ENCODE results near the gene ELOB. TPM values are rescaled to one million over a fixed set of nuclear protein-coding genes. Genes with fewer than 3 reads are reported as not detected.
A peak's percentile ranks its signal among the peaks of the same experiment; 100 is the strongest.

Gene ELOB
- total RNA-seq, 2 donors from 2014 or later = 158 to 208 TPM

DNA sequence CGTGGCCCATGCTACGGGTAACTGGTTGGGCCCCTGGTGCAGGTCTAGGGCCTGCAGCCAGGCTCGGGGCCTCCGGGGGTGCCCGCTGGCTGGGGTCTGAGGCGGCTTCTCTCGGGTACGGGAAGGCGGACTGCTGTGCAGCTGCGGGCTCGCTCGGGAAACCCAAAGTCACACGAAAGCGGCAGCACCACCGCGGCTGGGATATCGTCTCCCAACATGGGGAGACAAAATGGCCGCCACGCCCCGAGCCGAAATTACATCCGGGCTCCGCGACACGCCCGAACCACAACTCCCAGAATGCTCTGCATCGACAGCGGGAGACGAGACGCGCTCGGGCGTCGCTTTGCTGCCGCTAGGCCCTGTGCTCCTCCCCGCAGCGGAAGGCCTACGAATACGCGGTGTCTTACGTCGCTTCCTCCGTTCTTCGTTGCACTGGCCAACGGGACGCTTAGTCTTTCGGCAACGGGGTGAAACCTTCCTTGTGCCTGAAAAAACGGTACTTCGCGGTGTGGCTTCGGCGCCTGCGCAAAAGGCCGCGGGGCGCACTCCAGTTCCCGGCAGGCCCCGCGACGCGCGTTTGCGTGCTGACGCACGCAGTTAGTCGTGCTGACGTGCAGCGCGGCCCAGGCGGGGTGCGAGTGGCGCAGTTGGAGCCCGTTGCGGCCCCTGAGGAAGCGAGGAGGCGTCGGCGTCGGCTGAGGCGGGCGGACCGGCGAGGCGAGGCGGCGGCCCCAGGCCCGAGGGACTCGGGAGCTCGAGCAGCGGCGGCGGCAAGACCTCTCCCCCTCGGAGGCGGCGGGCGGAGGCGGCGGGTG is 24.8 kb downstream of the ELOB start, which contains the start of gene SRRM2:
Gene SRRM2 (plus strand): TSS at position 604 of the 815 bp plus-strand sequence. CDS start 3,727 bp downstream, outside the sequence.
- Mint-ChIP-seq H3K27me3 (ENCODE audit: low read depth) (no peaks in the 10 kb centered on the region), H3K4me1 (ENCODE audit: low read depth) (peaks cover 62% of the 10 kb centered on the region), H3K36me3 (ENCODE audit: insufficient read depth in 2 of 2) (peaks cover 28 to 37% of the 10 kb centered on the region in 2 donors)

DNA sequence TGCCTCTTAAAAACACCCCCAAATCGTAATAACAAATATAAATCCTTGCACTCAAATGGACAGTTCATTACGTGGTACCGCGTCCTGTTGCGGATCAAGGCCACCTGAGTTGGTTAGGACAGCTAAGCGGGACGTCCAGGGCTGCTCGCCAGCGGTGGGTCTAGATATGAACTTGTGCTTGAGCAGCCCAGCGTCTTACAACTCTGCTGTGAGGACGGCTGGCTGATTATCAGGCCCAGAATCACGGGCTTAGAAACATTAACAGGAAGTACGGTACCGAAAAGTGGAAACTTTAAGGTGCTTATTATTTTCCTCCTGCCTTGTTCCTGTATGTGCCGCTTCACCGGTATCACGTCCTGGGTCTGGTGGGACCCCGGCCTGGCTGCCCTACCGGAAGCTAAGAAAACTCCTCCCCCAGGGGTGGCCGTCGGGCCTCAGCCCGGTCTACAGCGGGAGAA is 25.5 kb downstream of the ELOB start:
- peak overlapping the region; percentile 79 to 88 for H3K4me3 Mint-ChIP-seq
- no peaks in the 10 kb centered on the region for H3K9me3 Mint-ChIP-seq
- H3K36me3 Mint-ChIP-seq (ENCODE audit: insufficient read depth in 2 of 2) = peaks cover 24 to 31% of the 10 kb centered on the region in 2 donors
- ATAC-seq (replicated peaks in 1 of 2) (peak in 1 of 2 donors; percentile 44), DNase-seq (no peak)
- H3K27me3 Mint-ChIP-seq (ENCODE audit: low read depth) = no peaks in the 10 kb centered on the region
- H3K27ac Mint-ChIP-seq = peak overlapping the region; percentile 99
- H3K4me1 Mint-ChIP-seq (ENCODE audit: low read depth) = peaks cover 55% of the 10 kb centered on the region

More for the DNA sequence above, 24.8 kb downstream of the ELOB start, which contains the start of gene SRRM2:
- peak within 1 kb of the TSS; percentile 99 for H3K27ac Mint-ChIP-seq
- DNase-seq (peak; percentile 95 to 96), ATAC-seq (replicated peaks in 1 of 2) (peak; percentile 92 to 93)
- H3K4me3 Mint-ChIP-seq = peak within 1 kb of the TSS; percentile 79 to 95
- no peaks in the 10 kb centered on the region for H3K9me3 Mint-ChIP-seq

DNA sequence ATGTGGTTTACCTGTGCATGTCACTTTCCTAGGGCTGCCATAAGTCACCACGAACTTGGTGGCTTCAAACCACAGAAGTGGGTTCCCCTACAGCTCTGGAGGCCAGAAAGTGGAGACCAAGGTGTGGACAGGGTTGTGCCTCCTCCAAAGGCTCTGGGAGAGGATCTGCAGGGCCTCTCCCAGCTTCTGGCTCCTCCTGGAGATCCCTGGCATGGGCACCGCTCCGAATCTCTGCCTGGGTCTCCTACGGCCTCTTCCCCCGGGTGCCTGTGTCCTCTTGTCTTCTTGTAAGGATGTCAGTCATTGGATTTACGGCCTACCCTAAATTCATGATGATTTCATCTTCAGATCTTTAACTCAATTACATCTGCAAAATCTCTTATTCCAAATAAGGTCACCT is 27.1 kb downstream of the ELOB start:
- DNase-seq (no peak), ATAC-seq (replicated peaks in 1 of 2) (no peak)
- Mint-ChIP-seq H3K9me3 (no peaks in the 10 kb centered on the region), H3K4me1 (ENCODE audit: low read depth) (peaks cover 39% of the 10 kb centered on the region), H3K27me3 (ENCODE audit: low read depth) (no peaks in the 10 kb centered on the region), H3K27ac (peak overlapping the region; percentile 16), H3K36me3 (ENCODE audit: insufficient read depth in 2 of 2) (peaks cover 12 to 18% of the 10 kb centered on the region in 2 donors), H3K4me3 (peak overlapping the region; percentile 68 to 79)

DNA sequence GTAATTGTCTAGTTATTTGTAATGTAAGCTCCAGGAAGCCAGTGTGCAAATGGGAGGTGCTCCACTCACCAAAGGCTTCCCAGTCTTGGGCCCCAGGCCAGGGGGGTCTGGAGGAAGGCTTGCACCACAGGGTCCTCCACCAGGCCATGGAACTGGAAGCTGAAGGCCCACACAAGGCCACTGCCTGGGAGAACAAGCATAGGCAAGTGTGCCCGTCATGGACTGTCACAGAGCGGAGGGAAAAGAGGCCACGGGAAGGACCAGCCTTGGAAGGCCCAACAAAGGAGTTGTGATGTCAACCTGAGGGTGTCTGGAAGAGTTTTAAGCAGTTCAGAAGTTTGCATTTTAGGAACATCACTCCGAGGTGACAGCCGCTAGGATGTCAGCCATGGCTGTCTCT is 27.6 kb downstream of the ELOB start:
- Mint-ChIP-seq H3K4me3 (peak overlapping the region in 1 of 2 donors; percentile 12), H3K27me3 (ENCODE audit: low read depth) (no peaks in the 10 kb centered on the region), H3K4me1 (ENCODE audit: low read depth) (peaks cover 34% of the 10 kb centered on the region), H3K27ac (no peak overlapping the region), H3K36me3 (ENCODE audit: insufficient read depth in 2 of 2) (peaks cover 11 to 14% of the 10 kb centered on the region in 2 donors), H3K9me3 (no peaks in the 10 kb centered on the region)
- no peak for ATAC-seq (replicated peaks in 1 of 2)
- no peak for DNase-seq

DNA sequence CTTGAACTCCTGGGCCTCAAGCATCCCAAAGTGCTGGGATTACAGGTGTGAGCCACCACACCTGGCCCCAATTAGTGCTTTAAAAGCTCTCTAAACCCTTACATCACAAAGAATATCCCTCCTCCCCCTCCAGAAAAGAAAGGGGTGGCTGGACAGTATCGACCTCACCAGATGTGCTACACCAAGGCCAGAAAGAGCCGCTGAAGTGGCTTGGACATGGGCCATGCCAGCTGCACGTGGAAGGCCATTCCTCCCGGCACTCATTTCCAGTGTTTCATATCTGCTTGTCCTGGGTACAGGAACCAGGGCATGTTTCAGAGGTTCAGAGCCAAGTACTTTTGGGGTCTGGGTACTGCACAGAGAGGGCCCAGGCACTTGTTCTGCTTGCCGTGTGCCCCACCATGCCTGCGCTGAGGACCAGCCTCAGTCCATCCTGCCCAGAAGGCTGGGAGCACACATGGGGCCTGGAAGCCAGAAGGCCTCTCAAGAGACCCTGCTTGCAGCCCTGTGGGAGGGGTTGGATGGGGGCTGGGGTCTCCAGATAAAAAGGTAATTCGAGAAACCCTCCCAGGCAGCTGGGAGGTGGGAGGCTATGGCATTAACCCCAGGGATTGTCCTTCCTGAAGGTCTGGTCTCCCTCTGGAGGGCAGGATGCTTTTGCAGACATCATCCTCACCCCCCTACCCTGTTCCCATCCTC is 28.2 kb downstream of the ELOB start:
- ATAC-seq (replicated peaks in 1 of 2) (no peak), DNase-seq (no peak)
- Mint-ChIP-seq H3K4me3 (no peak overlapping the region), H3K36me3 (ENCODE audit: insufficient read depth in 2 of 2) (peaks cover 6 to 9% of the 10 kb centered on the region in 2 donors), H3K27ac (no peak overlapping the region), H3K27me3 (ENCODE audit: low read depth) (no peaks in the 10 kb centered on the region), H3K9me3 (no peaks in the 10 kb centered on the region), H3K4me1 (ENCODE audit: low read depth) (peaks cover 28% of the 10 kb centered on the region)

DNA sequence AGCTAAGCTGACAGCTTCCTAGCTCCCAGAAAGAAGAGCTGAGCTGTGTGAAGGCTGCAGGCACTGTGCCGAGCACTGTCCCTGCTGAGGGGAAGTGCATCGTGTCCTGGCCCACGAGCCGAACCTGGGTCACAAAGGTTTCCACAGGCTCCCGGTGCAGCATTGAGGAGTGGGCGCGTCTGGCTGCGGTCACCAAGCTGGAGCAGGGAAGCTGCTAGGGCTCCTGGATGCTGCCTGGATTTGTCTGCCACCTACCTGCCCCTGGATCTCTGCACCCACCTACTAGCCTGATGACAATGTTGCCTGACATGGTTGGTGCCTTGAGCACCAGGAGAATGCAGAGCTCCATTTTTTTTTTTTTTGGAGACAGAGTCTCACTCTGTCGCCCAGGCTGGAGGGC is 31.1 kb downstream of the ELOB start:
- Mint-ChIP-seq H3K36me3 (ENCODE audit: insufficient read depth in 2 of 2) (peaks cover 0 to 2% of the 10 kb centered on the region in 2 donors), H3K9me3 (no peaks in the 10 kb centered on the region)
- ATAC-seq (replicated peaks in 1 of 2) = no peak

DNA sequence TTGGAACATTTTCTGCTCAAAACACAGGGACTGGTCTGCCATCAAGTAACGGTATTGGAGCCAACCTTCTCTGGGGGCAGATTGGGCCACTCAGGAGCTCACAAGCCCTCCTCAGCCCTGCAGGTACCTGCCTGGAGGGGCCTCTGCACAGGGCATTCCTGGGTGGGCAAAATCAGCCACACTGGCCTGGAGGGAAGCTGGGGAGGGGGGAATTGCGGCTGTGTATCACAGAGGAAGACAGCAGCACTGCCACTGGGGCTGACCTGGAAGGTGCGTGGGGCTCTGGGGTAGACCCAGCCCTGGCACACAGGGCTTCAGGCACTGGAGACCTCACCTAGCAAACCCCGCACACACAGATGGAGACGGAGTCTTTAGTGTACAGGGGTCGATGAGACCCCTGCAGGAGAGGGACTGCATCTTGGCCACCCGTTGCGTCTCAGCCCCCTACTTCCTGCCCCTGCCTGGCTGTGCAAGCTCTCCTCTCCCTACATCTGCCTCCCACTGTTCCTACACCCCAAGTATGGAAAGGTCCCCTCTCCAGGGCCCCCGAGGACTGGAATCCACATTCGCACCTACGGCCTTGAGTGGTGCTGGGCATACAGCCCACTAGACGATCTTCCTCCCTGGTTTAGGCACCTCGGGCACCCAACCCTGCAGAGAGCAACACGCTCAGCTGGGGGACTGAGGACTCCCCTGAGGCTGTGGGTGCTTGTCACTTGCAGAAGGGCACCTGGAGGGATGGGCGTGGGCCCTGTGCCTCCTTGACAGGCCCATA is 31.8 kb downstream of the ELOB start:
- no peaks in the 10 kb centered on the region for H3K9me3 Mint-ChIP-seq

More for the DNA sequence above, 31.1 kb downstream of the ELOB start:
- H3K4me3 Mint-ChIP-seq = no peak overlapping the region
- no peak overlapping the region for H3K27ac Mint-ChIP-seq
- no peaks in the 10 kb centered on the region for H3K27me3 Mint-ChIP-seq (ENCODE audit: low read depth)
- H3K4me1 Mint-ChIP-seq (ENCODE audit: low read depth) = peaks cover 17% of the 10 kb centered on the region
- DNase-seq = no peak

DNA sequence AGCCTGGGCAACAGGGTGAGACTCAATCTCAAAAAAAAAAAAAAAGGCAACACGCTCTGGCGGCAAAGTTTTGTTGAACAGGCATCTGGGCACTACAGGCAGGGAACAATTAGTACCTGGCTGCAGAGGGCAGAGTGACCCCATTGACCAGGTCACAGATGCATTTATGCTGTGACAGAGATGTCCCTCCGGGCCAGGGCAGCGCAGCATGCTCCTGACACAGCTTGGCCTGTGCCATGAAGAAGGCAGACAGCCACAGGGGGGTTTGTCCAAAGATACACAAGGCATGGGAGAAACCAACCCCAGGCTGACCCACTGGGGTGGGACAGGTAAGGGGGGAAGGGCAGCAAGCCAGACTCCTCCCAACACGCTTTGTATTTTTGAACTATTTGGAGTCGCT is 32.4 kb downstream of the ELOB start:
- peaks cover 4% of the 10 kb centered on the region for H3K4me1 Mint-ChIP-seq (ENCODE audit: low read depth)
- no peak overlapping the region for H3K4me3 Mint-ChIP-seq
- no peak for DNase-seq
- no peaks in the 10 kb centered on the region for H3K9me3 Mint-ChIP-seq
- no peak overlapping the region for H3K27ac Mint-ChIP-seq
- ATAC-seq (replicated peaks in 1 of 2) = no peak
- H3K27me3 Mint-ChIP-seq (ENCODE audit: low read depth) = no peaks in the 10 kb centered on the region
- no peaks in the 10 kb centered on the region for H3K36me3 Mint-ChIP-seq (ENCODE audit: insufficient read depth in 2 of 2)

More for the DNA sequence above, 31.8 kb downstream of the ELOB start:
- H3K36me3 Mint-ChIP-seq (ENCODE audit: insufficient read depth in 2 of 2) = peaks cover 0 to 2% of the 10 kb centered on the region in 2 donors
- no peak overlapping the region for H3K27ac Mint-ChIP-seq
- no peak overlapping the region for H3K4me3 Mint-ChIP-seq
- no peak for DNase-seq
- H3K4me1 Mint-ChIP-seq (ENCODE audit: low read depth) = peaks cover 10% of the 10 kb centered on the region
- no peak for ATAC-seq (replicated peaks in 1 of 2)
- no peaks in the 10 kb centered on the region for H3K27me3 Mint-ChIP-seq (ENCODE audit: low read depth)

DNA sequence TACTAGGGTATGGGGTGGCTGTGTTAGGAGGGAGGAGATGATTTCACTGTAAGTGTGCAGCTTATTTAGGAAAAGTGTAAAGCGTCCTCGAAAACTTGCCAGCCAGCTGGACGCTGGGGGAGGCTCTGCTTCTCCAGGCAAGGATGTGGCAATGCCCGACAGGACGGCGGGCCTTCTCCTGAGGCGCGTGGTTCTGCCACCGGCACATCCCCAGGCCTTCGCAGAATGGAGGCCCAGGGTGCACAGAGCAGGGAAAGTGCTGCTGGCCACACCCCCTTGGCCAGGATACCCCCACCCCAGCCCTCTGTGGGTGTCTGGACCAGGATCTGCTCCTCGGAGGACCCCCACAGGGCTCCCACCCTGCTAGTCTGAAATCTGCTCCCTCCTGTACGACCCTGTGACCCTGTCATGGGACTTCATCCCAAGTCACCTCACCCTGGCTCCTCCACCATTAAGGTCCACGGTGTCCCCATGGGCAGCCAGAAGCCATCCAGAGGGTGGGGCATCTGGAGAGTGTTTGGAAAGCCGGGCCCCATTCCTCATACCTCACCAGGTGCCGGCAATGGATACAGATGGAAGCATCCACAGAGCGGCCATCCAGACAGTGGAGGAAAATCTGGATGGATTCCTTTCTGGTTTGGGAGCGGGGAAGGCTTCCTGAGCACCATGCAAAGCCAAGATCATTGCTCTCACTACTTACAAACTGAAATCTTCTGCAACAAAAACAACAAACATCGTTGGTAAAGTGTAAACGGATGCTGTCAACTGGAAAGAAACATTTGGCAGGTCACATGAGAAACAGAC is 33.9 kb downstream of the ELOB start:
- DNase-seq (no peak), ATAC-seq (replicated peaks in 1 of 2) (no peak)
- no peaks in the 10 kb centered on the region for H3K36me3 Mint-ChIP-seq (ENCODE audit: insufficient read depth in 2 of 2)
- H3K4me1 Mint-ChIP-seq (ENCODE audit: low read depth) = no peaks in the 10 kb centered on the region
- H3K27me3 Mint-ChIP-seq (ENCODE audit: low read depth) = no peaks in the 10 kb centered on the region
- no peaks in the 10 kb centered on the region for H3K9me3 Mint-ChIP-seq
- H3K27ac Mint-ChIP-seq = no peak overlapping the region
- no peak overlapping the region for H3K4me3 Mint-ChIP-seq

DNA sequence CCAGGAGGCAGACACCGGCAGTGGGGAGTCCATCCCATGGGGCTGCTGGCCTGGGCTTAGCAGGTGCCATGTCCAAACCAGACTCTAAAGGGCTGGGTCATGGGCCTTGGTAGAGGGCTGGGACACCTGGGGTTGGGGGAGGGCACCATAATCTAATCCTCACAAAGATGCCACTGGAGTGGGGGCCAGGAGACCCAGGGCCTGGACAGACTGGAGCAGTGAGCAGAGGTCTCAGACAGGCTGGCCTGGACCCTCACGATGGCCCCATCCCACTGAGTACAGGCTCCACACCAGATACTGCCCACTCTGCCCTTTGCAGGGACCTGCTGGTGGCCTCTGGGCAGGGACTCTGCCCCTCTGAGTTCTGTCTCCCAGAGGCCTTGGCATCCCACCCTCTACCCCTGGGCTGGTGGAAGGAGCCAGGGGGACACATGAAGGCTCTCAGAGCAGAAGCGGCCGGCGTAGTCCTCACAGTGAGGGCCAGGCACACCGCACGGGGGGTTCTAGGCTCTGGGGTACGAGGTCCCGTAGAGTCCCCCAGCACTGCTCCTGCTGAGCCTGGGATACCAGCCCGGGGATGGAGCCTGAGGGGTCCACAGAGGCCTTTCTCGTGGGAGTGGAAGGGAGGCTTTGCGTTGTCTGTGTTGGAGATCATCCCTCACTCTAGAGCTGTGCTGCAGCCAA is 34.6 kb downstream of the ELOB start:
- H3K4me1 Mint-ChIP-seq (ENCODE audit: low read depth) = no peaks in the 10 kb centered on the region
- no peaks in the 10 kb centered on the region for H3K27me3 Mint-ChIP-seq (ENCODE audit: low read depth)
- H3K36me3 Mint-ChIP-seq (ENCODE audit: insufficient read depth in 2 of 2) = no peaks in the 10 kb centered on the region
- DNase-seq (no peak), ATAC-seq (replicated peaks in 1 of 2) (no peak)
- no peaks in the 10 kb centered on the region for H3K9me3 Mint-ChIP-seq
- H3K27ac Mint-ChIP-seq = no peak overlapping the region
- H3K4me3 Mint-ChIP-seq = no peak overlapping the region

DNA sequence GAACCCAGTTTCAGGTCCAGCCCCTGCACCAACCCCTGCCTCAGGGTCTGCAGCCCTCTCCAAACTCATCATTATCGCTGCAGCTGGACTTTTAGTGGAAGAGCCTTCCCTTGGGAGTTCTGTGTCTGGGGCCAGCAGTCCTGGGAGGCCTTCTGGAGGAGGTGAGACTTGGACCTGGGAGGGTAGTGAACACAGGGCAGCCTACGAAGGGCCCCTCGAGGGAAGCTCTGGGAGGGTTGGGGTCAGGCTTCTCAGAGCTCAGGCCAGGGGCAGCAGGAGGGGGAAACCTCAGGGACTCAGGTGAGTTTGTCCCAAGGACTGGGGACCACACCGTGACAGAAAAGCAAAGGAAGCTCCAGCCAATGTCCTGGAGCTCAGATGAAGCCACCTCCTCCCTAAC is 35.9 kb downstream of the ELOB start:
- Mint-ChIP-seq H3K36me3 (ENCODE audit: insufficient read depth in 2 of 2) (no peaks in the 10 kb centered on the region), H3K27ac (no peak overlapping the region), H3K4me1 (ENCODE audit: low read depth) (no peaks in the 10 kb centered on the region)

DNA sequence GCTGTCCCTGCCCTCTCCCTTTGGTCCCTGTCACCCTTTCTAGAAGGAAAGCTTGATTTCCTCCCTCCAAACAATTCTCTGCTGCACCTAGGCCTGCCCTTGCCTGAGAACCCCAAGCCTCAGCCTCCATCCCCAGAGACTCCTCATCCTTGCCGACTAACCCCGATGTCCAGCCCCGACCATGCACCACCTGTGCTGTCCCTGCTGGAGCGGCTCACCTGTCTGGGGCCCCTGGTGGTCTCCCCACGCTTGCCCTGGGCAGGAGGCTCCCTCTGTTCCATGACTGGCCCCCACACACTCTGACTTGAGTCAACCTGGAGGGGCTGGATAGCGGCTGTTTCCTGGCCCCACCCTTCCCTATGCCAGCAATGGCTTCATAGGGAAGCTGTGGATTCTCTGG is 36.6 kb downstream of the ELOB start:
- Mint-ChIP-seq H3K27ac (no peak overlapping the region), H3K36me3 (ENCODE audit: insufficient read depth in 2 of 2) (no peaks in the 10 kb centered on the region), H3K4me3 (no peak overlapping the region), H3K9me3 (no peaks in the 10 kb centered on the region), H3K27me3 (ENCODE audit: low read depth) (no peaks in the 10 kb centered on the region), H3K4me1 (ENCODE audit: low read depth) (no peaks in the 10 kb centered on the region)
- DNase-seq (no peak), ATAC-seq (replicated peaks in 1 of 2) (no peak)

More for the DNA sequence above, 35.9 kb downstream of the ELOB start:
- ATAC-seq (replicated peaks in 1 of 2) (no peak), DNase-seq (no peak)
- no peak overlapping the region for H3K4me3 Mint-ChIP-seq
- H3K27me3 Mint-ChIP-seq (ENCODE audit: low read depth) = no peaks in the 10 kb centered on the region
- no peaks in the 10 kb centered on the region for H3K9me3 Mint-ChIP-seq
